ENCODE data around the gene TMEM135.

The TMEM135 gene

GRCh38 chr11:87223816-87224215, 186.1 kb downstream of the TMEM135 start:
- no peak overlapping the region for H3K9ac ChIP-seq (ENCODE audit: insufficient read length, low read depth)
- no peaks in the 10 kb centered on the region for H3K9me3 ChIP-seq (ENCODE audit: insufficient read depth, low read length)
- H3K27me3 ChIP-seq (ENCODE audit: insufficient read depth, insufficient read length), result no peaks in the 10 kb centered on the region
- no peaks in the 10 kb centered on the region for H3K4me1 ChIP-seq (ENCODE audit: insufficient read depth, insufficient read length)
- TF ChIP-seq ZNF274 (IDR thresholded peaks at IDR 0.05; ENCODE audit: low read depth, low read length) (no peak), YY1 (IDR thresholded peaks at IDR 0.05; ENCODE audit: insufficient read depth, insufficient read length) (no peak), SUZ12 (IDR thresholded peaks at IDR 0.05; ENCODE audit: extremely low read depth, insufficient read depth, insufficient read length) (no peak)
- no peaks in the 10 kb centered on the region for H3K36me3 ChIP-seq (ENCODE audit: insufficient read depth, insufficient read length, low read length)
- H3K4me3 ChIP-seq (ENCODE audit: insufficient read length, low read depth), result no peak overlapping the region
- DNase-seq (ENCODE audit: low read depth, low spot score), result no peak

- no peaks in the 10 kb centered on the region for H3K27me3 ChIP-seq (ENCODE audit: insufficient read depth, insufficient read length)
- no peaks in the 10 kb centered on the region for H3K4me1 ChIP-seq (ENCODE audit: insufficient read depth, insufficient read length)
- no peaks in the 10 kb centered on the region for H3K36me3 ChIP-seq (ENCODE audit: insufficient read depth, insufficient read length, low read length)
- H3K4me3 ChIP-seq (ENCODE audit: insufficient read length, low read depth), result no peak overlapping the region
- no peak for DNase-seq (ENCODE audit: low read depth, low spot score)
- TF ChIP-seq ZNF274 (IDR thresholded peaks at IDR 0.05; ENCODE audit: low read depth, low read length), result no peak
- no peak overlapping the region for H3K9ac ChIP-seq (ENCODE audit: insufficient read length, low read depth)
- H3K9me3 ChIP-seq (ENCODE audit: insufficient read depth, low read length), result no peaks in the 10 kb centered on the region
These were observed 186.8 kb downstream of the TMEM135 start for GRCh38 chr11:87224486-87224885.

GRCh38 chr11:87228820-87229219, 191.1 kb downstream of the TMEM135 start:
- Histone ChIP-seq H3K9ac (ENCODE audit: insufficient read length, low read depth) (no peak overlapping the region), H3K4me3 (ENCODE audit: insufficient read length, low read depth) (no peak overlapping the region), H3K36me3 (ENCODE audit: insufficient read depth, insufficient read length, low read length) (no peaks in the 10 kb centered on the region), H3K4me1 (ENCODE audit: insufficient read depth, insufficient read length) (no peaks in the 10 kb centered on the region), H3K9me3 (ENCODE audit: insufficient read depth, low read length) (peaks cover 11% of the 10 kb centered on the region; the same call in 1 of the 2 replicates), H3K27me3 (ENCODE audit: insufficient read depth, insufficient read length) (no peaks in the 10 kb centered on the region)
- TF ChIP-seq YY1 (IDR thresholded peaks at IDR 0.05; ENCODE audit: insufficient read depth, insufficient read length) (no peak), SUZ12 (IDR thresholded peaks at IDR 0.05; ENCODE audit: extremely low read depth, insufficient read depth, insufficient read length) (no peak), ZNF274 (IDR thresholded peaks at IDR 0.05; ENCODE audit: low read depth, low read length) (no peak)
- no peak for DNase-seq (ENCODE audit: low read depth, low spot score)

GRCh38 chr11:87230995-87231394, 193.3 kb downstream of the TMEM135 start:
- Histone ChIP-seq H3K4me3 (ENCODE audit: insufficient read length, low read depth) (no peak overlapping the region), H3K9ac (ENCODE audit: insufficient read length, low read depth) (no peak overlapping the region), H3K4me1 (ENCODE audit: insufficient read depth, insufficient read length) (no peaks in the 10 kb centered on the region), H3K36me3 (ENCODE audit: insufficient read depth, insufficient read length, low read length) (no peaks in the 10 kb centered on the region), H3K9me3 (ENCODE audit: insufficient read depth, low read length) (peaks cover 11% of the 10 kb centered on the region; the same call in 1 of the 2 replicates), H3K27me3 (ENCODE audit: insufficient read depth, insufficient read length) (no peaks in the 10 kb centered on the region)
- no peak for TF ChIP-seq YY1 (IDR thresholded peaks at IDR 0.05; ENCODE audit: insufficient read depth, insufficient read length)
- TF ChIP-seq ZNF274 (IDR thresholded peaks at IDR 0.05; ENCODE audit: low read depth, low read length), result no peak
- no peak for TF ChIP-seq SUZ12 (IDR thresholded peaks at IDR 0.05; ENCODE audit: extremely low read depth, insufficient read depth, insufficient read length)
- DNase-seq (ENCODE audit: low read depth, low spot score), result no peak

- no peak overlapping the region for H3K4me3 ChIP-seq (ENCODE audit: insufficient read length, low read depth)
- H3K27me3 ChIP-seq (ENCODE audit: insufficient read depth, insufficient read length), result no peaks in the 10 kb centered on the region
- H3K4me1 ChIP-seq (ENCODE audit: insufficient read depth, insufficient read length), result no peaks in the 10 kb centered on the region
- no peak for DNase-seq (ENCODE audit: low read depth, low spot score)
- H3K36me3 ChIP-seq (ENCODE audit: insufficient read depth, insufficient read length, low read length), result no peaks in the 10 kb centered on the region
- no peak overlapping the region for H3K9ac ChIP-seq (ENCODE audit: insufficient read length, low read depth)
- no peak for TF ChIP-seq SUZ12 (IDR thresholded peaks at IDR 0.05; ENCODE audit: extremely low read depth, insufficient read depth, insufficient read length)
- no peak for TF ChIP-seq YY1 (IDR thresholded peaks at IDR 0.05; ENCODE audit: insufficient read depth, insufficient read length)
- TF ChIP-seq ZNF274 (IDR thresholded peaks at IDR 0.05; ENCODE audit: low read depth, low read length), result no peak
- H3K9me3 ChIP-seq (ENCODE audit: insufficient read depth, low read length), result peaks cover 11% of the 10 kb centered on the region; the same call in 1 of the 2 replicates
These were observed 194.6 kb downstream of the TMEM135 start for GRCh38 chr11:87232320-87232719.

- DNase-seq (ENCODE audit: low read depth, low spot score), result no peak
- Histone ChIP-seq H3K4me3 (ENCODE audit: insufficient read length, low read depth) (no peak overlapping the region), H3K4me1 (ENCODE audit: insufficient read depth, insufficient read length) (no peaks in the 10 kb centered on the region), H3K36me3 (ENCODE audit: insufficient read depth, insufficient read length, low read length) (no peaks in the 10 kb centered on the region), H3K9me3 (ENCODE audit: insufficient read depth, low read length) (peaks cover 11% of the 10 kb centered on the region; the same call in 1 of the 2 replicates), H3K27me3 (ENCODE audit: insufficient read depth, insufficient read length) (no peaks in the 10 kb centered on the region), H3K9ac (ENCODE audit: insufficient read length, low read depth) (no peak overlapping the region)
- TF ChIP-seq YY1 (IDR thresholded peaks at IDR 0.05; ENCODE audit: insufficient read depth, insufficient read length) (no peak), ZNF274 (IDR thresholded peaks at IDR 0.05; ENCODE audit: low read depth, low read length) (no peak), SUZ12 (IDR thresholded peaks at IDR 0.05; ENCODE audit: extremely low read depth, insufficient read depth, insufficient read length) (no peak)
These were observed 197.6 kb downstream of the TMEM135 start for GRCh38 chr11:87235366-87235765.

GRCh38 chr11:87236368-87236767, 198.6 kb downstream of the TMEM135 start:
- Histone ChIP-seq H3K9ac (ENCODE audit: insufficient read length, low read depth) (no peak overlapping the region), H3K4me3 (ENCODE audit: insufficient read length, low read depth) (no peak overlapping the region), H3K36me3 (ENCODE audit: insufficient read depth, insufficient read length, low read length) (no peaks in the 10 kb centered on the region), H3K27me3 (ENCODE audit: insufficient read depth, insufficient read length) (no peaks in the 10 kb centered on the region), H3K4me1 (ENCODE audit: insufficient read depth, insufficient read length) (no peaks in the 10 kb centered on the region), H3K9me3 (ENCODE audit: insufficient read depth, low read length) (peaks cover 11% of the 10 kb centered on the region; the same call in 1 of the 2 replicates)
- TF ChIP-seq YY1 (IDR thresholded peaks at IDR 0.05; ENCODE audit: insufficient read depth, insufficient read length) (no peak), ZNF274 (IDR thresholded peaks at IDR 0.05; ENCODE audit: low read depth, low read length) (no peak), SUZ12 (IDR thresholded peaks at IDR 0.05; ENCODE audit: extremely low read depth, insufficient read depth, insufficient read length) (no peak)
- DNase-seq (ENCODE audit: low read depth, low spot score), result no peak

- Histone ChIP-seq H3K27me3 (ENCODE audit: insufficient read depth, insufficient read length) (no peaks in the 10 kb centered on the region), H3K4me3 (ENCODE audit: insufficient read length, low read depth) (no peak overlapping the region), H3K9me3 (ENCODE audit: insufficient read depth, low read length) (no peaks in the 10 kb centered on the region), H3K36me3 (ENCODE audit: insufficient read depth, insufficient read length, low read length) (no peaks in the 10 kb centered on the region), H3K9ac (ENCODE audit: insufficient read length, low read depth) (no peak overlapping the region), H3K4me1 (ENCODE audit: insufficient read depth, insufficient read length) (no peaks in the 10 kb centered on the region)
- no peak for DNase-seq (ENCODE audit: low read depth, low spot score)
- TF ChIP-seq ZNF274 (IDR thresholded peaks at IDR 0.05; ENCODE audit: low read depth, low read length) (no peak), SUZ12 (IDR thresholded peaks at IDR 0.05; ENCODE audit: extremely low read depth, insufficient read depth, insufficient read length) (no peak), YY1 (IDR thresholded peaks at IDR 0.05; ENCODE audit: insufficient read depth, insufficient read length) (no peak)
These were observed 201.3 kb downstream of the TMEM135 start for GRCh38 chr11:87239001-87239400.

All from NT2/D1 (cell line).